ENCODE data around the gene CKM.
A peak's percentile ranks its signal among the peaks of the same experiment; 100 is the strongest.
"Not testable (repeated sequence)": the region's sequence is repeated elsewhere in the genome, so short reads cannot be mapped to it uniquely, and the experiment has no call there.

The CKM gene

GRCh38 chr19:45314708-45315245 is 7.9 kb downstream of the CKM start:
- DNase-seq: no peak

GRCh38 chr19:45312285-45312684 is 10.4 kb downstream of the CKM start:
- not testable (repeated sequence) for DNase-seq

- no peak for DNase-seq
These were observed 11.1 kb downstream of the CKM start for GRCh38 chr19:45311621-45312020.

- DNase-seq: not testable (repeated sequence)
These were observed 13.4 kb downstream of the CKM start for GRCh38 chr19:45309322-45309721.

GRCh38 chr19:45307361-45307760 is 15.3 kb downstream of the CKM start:
- no peak for DNase-seq

GRCh38 chr19:45306518-45307027 is 16.1 kb downstream of the CKM start:
- DNase-seq: no peak

- DNase-seq: no peak
These were observed 16.6 kb downstream of the CKM start for GRCh38 chr19:45306040-45306439.

- no peak for DNase-seq
These were observed 17.3 kb downstream of the CKM start for GRCh38 chr19:45305421-45305820.

GRCh38 chr19:45305007-45305406 is 17.7 kb downstream of the CKM start:
- DNase-seq: no peak

- DNase-seq: no peak
These were observed 18.3 kb downstream of the CKM start for GRCh38 chr19:45304141-45304926.

GRCh38 chr19:45303269-45304060 is 19.2 kb downstream of the CKM start:
- no peak for DNase-seq

GRCh38 chr19:45302416-45302815 is 20.3 kb downstream of the CKM start:
- no peak for DNase-seq

GRCh38 chr19:45299719-45300118 is 23.0 kb downstream of the CKM start:
- DNase-seq: no peak

- DNase-seq: no peak
These were observed 24.4 kb downstream of the CKM start for GRCh38 chr19:45298264-45298663.

- DNase-seq: no peak
These were observed 25.0 kb downstream of the CKM start for GRCh38 chr19:45297674-45298073.

- DNase-seq: peak; percentile 12
These were observed 26.3 kb downstream of the CKM start for GRCh38 chr19:45296355-45296754.

GRCh38 chr19:45295873-45296272 is 26.8 kb downstream of the CKM start:
- no peak for DNase-seq

GRCh38 chr19:45294291-45295029 is 28.2 kb downstream of the CKM start:
- DNase-seq: no peak

GRCh38 chr19:45293682-45294081 is 29.0 kb downstream of the CKM start:
- DNase-seq: no peak

GRCh38 chr19:45291834-45292233 is 30.8 kb downstream of the CKM start:
- no peak for DNase-seq

- DNase-seq: no peak
These were observed 32.2 kb downstream of the CKM start for GRCh38 chr19:45290381-45290931.

GRCh38 chr19:45283443-45284033 is 39.1 kb downstream of the CKM start:
- no peak for DNase-seq

All from activated CD4-positive, alpha-beta T cell treated with anti-CD3 and anti-CD28 coated beads, Interleukin-2, Interleukin-6, amounts not matched to agents 100 ng/mL and 50 ng/mL, durations not matched to agents 16 hours and 8 hours (primary cell).